ENCODE data around the gene MAD1L1.

- TF ChIP-seq POLR2A (IDR thresholded peaks at IDR 0.05) (no peak), CTCF (IDR thresholded peaks at IDR 0.05) (no peak)
Measured at GRCh38 chr7:1939434-1940401, 293.0 kb downstream of the MAD1L1 start.
